IMR-90 (cell line): ENCODE results near the gene KRT38.

Experiments used
- CHD1 ChIP-seq: IDR thresholded peaks from 2 replicates; pipeline ENCODE4 v1.6.1; 2012; ENCODE audit warnings: low read depth, low read length, improper control_type of control experiment
- TF ChIP-seq, protein P1 (sequence below): conservative IDR thresholded peaks from 2 replicates; pipeline ENCODE4 v1.5.1; 2012; ENCODE audit warnings: mild to moderate bottlenecking, low read depth, low read length, improper control_type of control experiment

- TF ChIP-seq, protein P1, sequence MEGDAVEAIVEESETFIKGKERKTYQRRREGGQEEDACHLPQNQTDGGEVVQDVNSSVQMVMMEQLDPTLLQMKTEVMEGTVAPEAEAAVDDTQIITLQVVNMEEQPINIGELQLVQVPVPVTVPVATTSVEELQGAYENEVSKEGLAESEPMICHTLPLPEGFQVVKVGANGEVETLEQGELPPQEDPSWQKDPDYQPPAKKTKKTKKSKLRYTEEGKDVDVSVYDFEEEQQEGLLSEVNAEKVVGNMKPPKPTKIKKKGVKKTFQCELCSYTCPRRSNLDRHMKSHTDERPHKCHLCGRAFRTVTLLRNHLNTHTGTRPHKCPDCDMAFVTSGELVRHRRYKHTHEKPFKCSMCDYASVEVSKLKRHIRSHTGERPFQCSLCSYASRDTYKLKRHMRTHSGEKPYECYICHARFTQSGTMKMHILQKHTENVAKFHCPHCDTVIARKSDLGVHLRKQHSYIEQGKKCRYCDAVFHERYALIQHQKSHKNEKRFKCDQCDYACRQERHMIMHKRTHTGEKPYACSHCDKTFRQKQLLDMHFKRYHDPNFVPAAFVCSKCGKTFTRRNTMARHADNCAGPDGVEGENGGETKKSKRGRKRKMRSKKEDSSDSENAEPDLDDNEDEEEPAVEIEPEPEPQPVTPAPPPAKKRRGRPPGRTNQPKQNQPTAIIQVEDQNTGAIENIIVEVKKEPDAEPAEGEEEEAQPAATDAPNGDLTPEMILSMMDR, result no peak
- no peak for TF ChIP-seq CHD1
These were observed 44.4 kb downstream of the KRT38 start for GRCh38 chr17:41396340-41396739.
